HG03060 (cell line): ENCODE measurements around the gene EPHA1.

Experiments used
- ATAC-seq: cut with Tn5 transposase; IDR thresholded peaks from one replicate; pipeline ENCODE4 v1.9.1; 2021; ENCODE audit warnings: low read depth, moderate number of reproducible peaks; ENCODE audit not compliant: unreplicated experiment

Gene EPHA1

GRCh38 chr7:143354965-143355364 lies 53.7 kb downstream of the EPHA1 start:
- no peak for ATAC-seq

- ATAC-seq: no peak
Observed at GRCh38 chr7:143354376-143354775, 54.3 kb downstream of the EPHA1 start.

- ATAC-seq: no peak
Observed at GRCh38 chr7:143352531-143353002, 56.1 kb downstream of the EPHA1 start.

GRCh38 chr7:143351574-143351973 lies 57.1 kb downstream of the EPHA1 start:
- no peak for ATAC-seq

GRCh38 chr7:143351060-143351459 lies 57.6 kb downstream of the EPHA1 start:
- no peak for ATAC-seq

GRCh38 chr7:143347950-143348349 lies 60.7 kb downstream of the EPHA1 start:
- no peak for ATAC-seq

GRCh38 chr7:143346018-143346417 lies 62.6 kb downstream of the EPHA1 start:
- ATAC-seq: no peak

GRCh38 chr7:143345428-143345900 lies 63.2 kb downstream of the EPHA1 start:
- no peak for ATAC-seq

- ATAC-seq: no peak
Observed at GRCh38 chr7:143343596-143343995, 65.1 kb downstream of the EPHA1 start.

GRCh38 chr7:143341842-143342241 lies 66.8 kb downstream of the EPHA1 start:
- ATAC-seq: no peak
